GM10266 (cell line): ENCODE measurements around the gene LRWD1.

ENCODE experiments used
- DNase-seq: peaks from one replicate; pipeline ENCODE4 v3.0.0; 2012; ENCODE audit errors: extremely low spot score
- CTCF ChIP-seq: IDR thresholded peaks from 2 replicates; pipeline ENCODE4 v1.5.1; 2012; ENCODE audit warnings: mild to moderate bottlenecking, low read depth; ENCODE audit not compliant: control insufficient read depth, insufficient read depth; ENCODE audit errors: missing control alignments

Gene LRWD1

GRCh38 chr7:102444961-102445673 lies 19.7 kb upstream of the LRWD1 start:
- peak; percentile 83 for DNase-seq
- TF ChIP-seq CTCF = no peak

GRCh38 chr7:102445674-102446071 lies 19.1 kb upstream of the LRWD1 start:
- no peak for TF ChIP-seq CTCF
- no peak for DNase-seq

GRCh38 chr7:102446387-102447156 lies 18.2 kb upstream of the LRWD1 start:
- no peak for TF ChIP-seq CTCF
- DNase-seq = no peak

- no peak for TF ChIP-seq CTCF
- DNase-seq = no peak
Measured at GRCh38 chr7:102447311-102447710, 17.5 kb upstream of the LRWD1 start.

GRCh38 chr7:102449136-102449535 lies 15.6 kb upstream of the LRWD1 start:
- TF ChIP-seq CTCF = no peak

GRCh38 chr7:102450242-102450641 lies 14.5 kb upstream of the LRWD1 start:
- peak; percentile 57 for DNase-seq
- TF ChIP-seq CTCF = peak; percentile 71

More at GRCh38 chr7:102449136-102449535, 15.6 kb upstream of the LRWD1 start:
- DNase-seq = no peak
